Activated T-helper 17 cell treated with anti-CD3 and anti-CD28 coated beads, Interleukin-2, amount 50 U/mL, for 72 hours (primary cell): ENCODE measurements around the gene ABCE1. TPM values are rescaled to one million over a fixed set of nuclear protein-coding genes. Genes with fewer than 3 reads are reported as not detected.
"Not testable (repeated sequence)": the region's sequence is repeated elsewhere in the genome, so short reads cannot be mapped to it uniquely, and the experiment has no call there.

Source experiments
- ATAC-seq: fragments of 150-1000 bp; cut with Tn5 transposase; replicated peaks from 2 replicates; pipeline ENCODE4 v1.10.0; 2021; ENCODE audit warnings: mild to moderate bottlenecking, moderate library complexity
- H3K27ac Mint-ChIP-seq: one replicate; pipeline ENCODE4 v1.8.0; 2022; ENCODE audit warnings: mixed read lengths
- H3K27me3 Mint-ChIP-seq: one replicate; pipeline ENCODE4 v1.8.0; 2022; ENCODE audit warnings: mixed read lengths
- H3K36me3 Mint-ChIP-seq: one replicate; pipeline ENCODE4 v1.8.0; 2022; ENCODE audit warnings: low read depth, mild to moderate bottlenecking, mixed read lengths
- H3K4me1 Mint-ChIP-seq: one replicate; pipeline ENCODE4 v1.8.0; 2022; ENCODE audit warnings: mixed read lengths
- H3K4me3 Mint-ChIP-seq: one replicate; pipeline ENCODE4 v1.8.0; 2022; ENCODE audit warnings: mild to moderate bottlenecking, mixed read lengths
- H3K9me3 Mint-ChIP-seq: one replicate; pipeline ENCODE4 v1.8.0; 2022; ENCODE audit warnings: mixed read lengths
- total RNA-seq, 2 donors: library from RNA; stranded (reverse); gene quantifications; one replicate each; pipeline ENCODE4 v1.2.3, GENCODE V29; 2022

ABCE1 gene
- total RNA-seq, 2 donors from 2014 or later, result 99.9 to 137 TPM

- peaks cover 99% of the 10 kb centered on the region for H3K36me3 Mint-ChIP-seq
- peak overlapping the region; percentile 4 for H3K4me3 Mint-ChIP-seq
- ATAC-seq, result peak; percentile 81
- H3K4me1 Mint-ChIP-seq, result peaks cover 28% of the 10 kb centered on the region
- peak overlapping the region; percentile 45 for H3K27ac Mint-ChIP-seq
- H3K9me3 Mint-ChIP-seq, result no peaks in the 10 kb centered on the region
- H3K27me3 Mint-ChIP-seq, result no peaks in the 10 kb centered on the region
Measured at GRCh38 chr4:145132511-145133098, 34.5 kb downstream of the ABCE1 start.

DNA sequence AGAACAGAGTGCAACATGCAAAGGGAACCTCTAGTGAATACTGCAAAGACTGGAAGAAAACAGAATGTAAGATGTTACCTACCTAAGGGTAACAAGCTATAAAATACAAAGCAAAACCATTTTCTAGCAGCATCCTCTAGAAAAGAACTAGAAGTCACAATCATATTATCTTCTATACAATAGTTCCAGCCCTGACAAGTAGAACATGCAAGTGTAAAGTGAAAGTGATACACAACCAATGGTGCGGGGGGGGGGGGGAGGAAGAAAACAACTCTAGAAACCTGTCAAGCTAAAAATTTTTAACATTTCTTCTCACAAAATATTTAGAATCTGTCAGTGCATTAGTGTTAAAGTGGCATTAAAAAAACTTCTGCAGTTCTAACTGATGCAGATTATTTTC lies 38.1 kb downstream of the ABCE1 start:
- Mint-ChIP-seq H3K36me3 (peaks cover 99% of the 10 kb centered on the region), H3K4me3 (peak overlapping the region; percentile 33), H3K27ac (peak overlapping the region; percentile 56), H3K4me1 (peaks cover 12% of the 10 kb centered on the region)
- H3K27me3 Mint-ChIP-seq, ATAC-seq, H3K9me3 Mint-ChIP-seq: not testable (repeated sequence)

GRCh38 chr4:145148980-145149379 lies 50.9 kb downstream of the ABCE1 start:
- Mint-ChIP-seq H3K27me3 (no peaks in the 10 kb centered on the region), H3K27ac (no peak overlapping the region), H3K4me3 (no peak overlapping the region), H3K9me3 (no peaks in the 10 kb centered on the region), H3K4me1 (peaks cover 7% of the 10 kb centered on the region), H3K36me3 (peaks cover 99% of the 10 kb centered on the region)
- ATAC-seq, result peak; percentile 32

GRCh38 chr4:145153181-145153903 lies 55.2 kb downstream of the ABCE1 start:
- H3K4me1 Mint-ChIP-seq, result peaks cover 10% of the 10 kb centered on the region
- ATAC-seq, result no peak
- H3K27ac Mint-ChIP-seq, result peak overlapping the region; percentile 50
- H3K27me3 Mint-ChIP-seq, result no peaks in the 10 kb centered on the region
- H3K36me3 Mint-ChIP-seq, result peaks cover 99% of the 10 kb centered on the region
- H3K4me3 Mint-ChIP-seq, result no peak overlapping the region
- H3K9me3 Mint-ChIP-seq, result no peaks in the 10 kb centered on the region

- H3K27ac Mint-ChIP-seq, result peak overlapping the region; percentile 50
- ATAC-seq, result no peak
- H3K36me3 Mint-ChIP-seq, result peaks cover 100% of the 10 kb centered on the region
- no peak overlapping the region for H3K4me3 Mint-ChIP-seq
- no peaks in the 10 kb centered on the region for H3K9me3 Mint-ChIP-seq
- no peaks in the 10 kb centered on the region for H3K27me3 Mint-ChIP-seq
- H3K4me1 Mint-ChIP-seq, result peaks cover 10% of the 10 kb centered on the region
Measured at GRCh38 chr4:145153904-145154298, 55.8 kb downstream of the ABCE1 start.

GRCh38 chr4:145154573-145154972 lies 56.5 kb downstream of the ABCE1 start:
- Mint-ChIP-seq H3K4me1 (peaks cover 10% of the 10 kb centered on the region), H3K27ac (peak overlapping the region; percentile 50)
- no peak for ATAC-seq

GRCh38 chr4:145155268-145155870 lies 57.3 kb downstream of the ABCE1 start:
- Mint-ChIP-seq H3K4me3 (no peak overlapping the region), H3K36me3 (peaks cover 100% of the 10 kb centered on the region), H3K4me1 (peaks cover 10% of the 10 kb centered on the region), H3K27me3 (no peaks in the 10 kb centered on the region), H3K9me3 (no peaks in the 10 kb centered on the region), H3K27ac (no peak overlapping the region)
- ATAC-seq, result no peak

More at GRCh38 chr4:145154573-145154972, 56.5 kb downstream of the ABCE1 start:
- Mint-ChIP-seq H3K9me3 (no peaks in the 10 kb centered on the region), H3K4me3 (no peak overlapping the region), H3K36me3 (peaks cover 100% of the 10 kb centered on the region), H3K27me3 (no peaks in the 10 kb centered on the region)

DNA sequence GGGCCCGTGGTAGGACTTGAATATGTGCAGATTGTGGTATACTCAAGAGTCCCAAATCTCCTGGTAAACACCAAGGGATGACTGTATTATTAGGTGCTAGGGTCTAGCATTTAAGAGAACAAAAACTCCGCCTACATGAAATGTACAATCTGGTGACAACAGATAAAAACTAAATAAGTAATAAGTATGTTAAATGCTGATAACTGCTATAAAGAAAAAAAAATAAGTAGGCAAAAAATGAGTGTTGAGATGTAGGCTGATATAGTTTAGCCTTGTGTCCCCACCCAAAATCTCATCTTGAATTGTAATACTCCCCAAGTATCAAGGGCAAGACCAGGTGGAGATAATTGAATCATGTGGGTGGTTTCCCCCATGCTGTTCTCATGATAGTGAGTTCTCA lies 58.9 kb downstream of the ABCE1 start:
- H3K4me1 Mint-ChIP-seq, result peaks cover 16% of the 10 kb centered on the region
- H3K4me3 Mint-ChIP-seq, result no peak overlapping the region
- ATAC-seq, result no peak
- no peaks in the 10 kb centered on the region for H3K27me3 Mint-ChIP-seq
- H3K9me3 Mint-ChIP-seq, result no peaks in the 10 kb centered on the region
- peaks cover 100% of the 10 kb centered on the region for H3K36me3 Mint-ChIP-seq
- no peak overlapping the region for H3K27ac Mint-ChIP-seq

GRCh38 chr4:145161549-145161948 lies 63.4 kb downstream of the ABCE1 start:
- Mint-ChIP-seq H3K4me1 (peaks cover 6% of the 10 kb centered on the region), H3K9me3 (no peaks in the 10 kb centered on the region), H3K36me3 (peaks cover 98% of the 10 kb centered on the region), H3K27me3 (no peaks in the 10 kb centered on the region), H3K27ac (no peak overlapping the region), H3K4me3 (no peak overlapping the region)
- ATAC-seq, result no peak

DNA sequence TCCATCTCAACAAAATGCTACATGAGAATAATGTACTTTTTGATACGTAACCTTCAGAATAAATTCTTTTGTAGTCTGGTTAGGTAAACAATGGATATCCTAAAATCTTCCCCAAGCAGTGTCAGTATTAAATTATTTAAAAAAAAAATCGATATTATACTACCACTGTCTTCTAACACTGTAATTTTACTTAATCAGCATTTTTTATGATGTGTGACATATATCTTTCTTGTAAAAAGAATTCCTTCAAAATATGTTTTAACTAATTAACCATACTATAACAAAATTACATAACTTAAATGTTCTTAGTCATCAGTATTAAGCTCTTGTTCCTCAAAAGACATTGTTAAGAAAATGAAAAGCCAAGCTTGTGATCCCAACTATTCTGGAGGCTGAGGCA lies 69.8 kb downstream of the ABCE1 start:
- Mint-ChIP-seq H3K27ac (no peak overlapping the region), H3K27me3 (no peaks in the 10 kb centered on the region), H3K4me3 (no peak overlapping the region), H3K4me1 (peaks cover 16% of the 10 kb centered on the region), H3K36me3 (peaks cover 98% of the 10 kb centered on the region), H3K9me3 (no peaks in the 10 kb centered on the region)
- no peak for ATAC-seq

DNA sequence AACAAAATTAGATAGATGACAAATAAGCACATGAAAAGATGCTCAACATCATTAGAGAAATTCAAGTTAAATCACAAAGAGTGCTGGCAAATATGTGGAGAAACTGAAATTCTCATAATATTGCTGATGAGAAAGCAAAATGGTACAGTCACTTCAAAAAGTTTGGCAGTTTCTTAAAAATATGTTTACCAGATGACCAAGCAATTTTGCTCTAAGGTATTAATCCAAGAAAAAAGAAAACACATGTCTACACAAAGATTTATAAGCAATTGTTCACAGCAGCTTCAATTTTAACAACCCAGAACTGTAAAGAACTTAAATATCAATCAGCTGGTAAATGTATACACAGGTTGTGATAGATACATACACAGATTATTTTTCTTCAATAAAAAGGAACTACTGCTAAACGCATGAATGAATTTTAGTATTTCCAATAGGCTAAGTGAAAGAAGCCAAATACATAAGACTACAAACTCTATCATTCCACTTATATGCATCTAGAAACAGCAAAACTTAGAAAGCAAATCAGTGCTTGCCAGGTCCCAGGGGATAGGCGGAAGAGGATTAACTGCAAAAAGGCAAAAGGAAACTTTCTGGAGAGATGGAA lies 70.6 kb downstream of the ABCE1 start:
- ATAC-seq, result no peak
- Mint-ChIP-seq H3K36me3 (peaks cover 98% of the 10 kb centered on the region), H3K27me3 (no peaks in the 10 kb centered on the region), H3K27ac (no peak overlapping the region), H3K4me1 (peaks cover 16% of the 10 kb centered on the region), H3K4me3 (no peak overlapping the region), H3K9me3 (no peaks in the 10 kb centered on the region)

DNA sequence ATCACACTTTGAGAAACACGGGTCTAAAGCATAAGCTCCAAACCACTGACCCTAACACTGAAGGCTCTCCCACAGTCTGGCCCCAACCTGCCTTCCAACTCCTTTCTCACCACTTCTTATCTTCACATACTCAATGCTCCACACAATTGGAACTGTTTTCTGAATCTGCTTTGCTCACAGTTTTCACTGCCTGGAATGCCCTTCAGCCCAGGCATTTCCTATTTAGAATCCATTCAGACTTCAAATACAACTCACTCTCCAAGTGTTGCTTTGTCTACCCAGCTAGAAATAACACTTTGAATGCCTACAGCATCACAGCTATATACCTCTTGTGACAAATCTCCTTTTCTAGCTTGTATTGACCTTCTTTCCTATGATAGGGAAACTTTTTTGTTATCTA lies 72.1 kb downstream of the ABCE1 start:
- Mint-ChIP-seq H3K27ac (peak overlapping the region; percentile 2), H3K4me3 (no peak overlapping the region), H3K9me3 (no peaks in the 10 kb centered on the region), H3K4me1 (peaks cover 26% of the 10 kb centered on the region), H3K36me3 (peaks cover 100% of the 10 kb centered on the region), H3K27me3 (no peaks in the 10 kb centered on the region)
- no peak for ATAC-seq

- ATAC-seq, result no peak
- Mint-ChIP-seq H3K4me3 (no peak overlapping the region), H3K36me3 (peaks cover 92% of the 10 kb centered on the region), H3K4me1 (peaks cover 26% of the 10 kb centered on the region), H3K27ac (peak overlapping the region; percentile 63), H3K27me3 (no peaks in the 10 kb centered on the region), H3K9me3 (no peaks in the 10 kb centered on the region)
Measured at GRCh38 chr4:145171911-145172310, 73.8 kb downstream of the ABCE1 start.

DNA sequence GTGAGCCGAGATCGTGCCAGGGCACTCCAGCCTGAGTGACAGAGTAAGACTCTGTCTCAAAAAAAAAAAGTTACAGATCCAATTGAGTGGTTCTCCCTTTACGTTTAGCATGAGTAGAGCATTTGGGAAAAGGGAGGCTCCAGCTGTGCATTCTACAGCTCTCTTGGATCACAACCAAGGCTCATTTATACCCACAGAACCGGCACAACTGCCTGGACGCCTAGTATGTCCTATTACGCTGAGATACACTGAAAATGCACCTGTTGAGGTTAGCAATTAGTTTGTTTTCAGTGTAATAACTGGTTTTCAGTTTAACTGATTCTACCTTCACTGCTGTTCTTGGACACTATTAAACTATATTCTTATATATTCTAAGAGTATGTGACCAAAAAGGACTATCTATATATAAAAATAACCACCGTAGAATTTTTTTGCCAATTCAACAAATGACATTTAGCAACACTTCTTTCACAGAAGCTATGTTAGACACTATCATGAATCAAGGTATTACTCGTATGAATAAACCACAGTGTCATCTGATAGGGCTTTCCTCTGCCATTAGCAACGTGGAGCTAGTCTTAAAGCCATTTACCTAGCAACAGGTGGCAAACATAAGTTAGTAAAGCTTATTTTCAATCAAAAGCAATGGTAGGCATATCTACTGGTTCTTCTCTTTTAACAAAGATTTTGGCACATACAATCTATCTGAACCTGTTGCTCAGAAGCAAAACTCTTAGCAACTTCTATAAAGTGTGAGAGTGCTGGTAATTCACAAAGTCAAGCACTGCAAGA lies 78.7 kb downstream of the ABCE1 start:
- Mint-ChIP-seq H3K36me3 (peaks cover 70% of the 10 kb centered on the region), H3K4me1 (peaks cover 22% of the 10 kb centered on the region)

More for the DNA sequence above, 78.7 kb downstream of the ABCE1 start:
- no peaks in the 10 kb centered on the region for H3K27me3 Mint-ChIP-seq
- peak overlapping the region; percentile 94 for H3K4me3 Mint-ChIP-seq
- no peak for ATAC-seq
- H3K9me3 Mint-ChIP-seq, result no peaks in the 10 kb centered on the region
- peak overlapping the region; percentile 90 for H3K27ac Mint-ChIP-seq
